Astrocyte of the spinal cord (primary cell): ENCODE results near the gene NUSAP1.

Experiments
- DNase-seq: peaks from one replicate; pipeline ENCODE4 v3.0.0; 2011; ENCODE audit warnings: low read depth, low spot score
- H3K4me3 ChIP-seq: 2 replicates; pipeline ENCODE4 v1.5.1; 2011; ENCODE audit warnings: low read depth, mild to moderate bottlenecking, low read length, moderate library complexity
- CTCF ChIP-seq: IDR thresholded peaks from 2 replicates; pipeline ENCODE4 v1.5.1; 2012; ENCODE audit warnings: low read depth, mild to moderate bottlenecking, low read length, inconsistent platforms
- in situ Hi-C: cut with HindIII; loops from 2 replicates; pipeline ENCODE4 v1.10.0; 2017; ENCODE audit warnings: low sequenced_read_pairs

Gene NUSAP1

GRCh38 chr15:41411031-41411430 lies 78.3 kb downstream of the NUSAP1 start:
- in situ Hi-C loops = no loop called here
- H3K4me3 ChIP-seq = no peak overlapping the region
- DNase-seq = no peak
- no peak for TF ChIP-seq CTCF

- DNase-seq = no peak
- in situ Hi-C loops = no loop called here
- H3K4me3 ChIP-seq = no peak overlapping the region
- TF ChIP-seq CTCF = no peak
These were observed 78.8 kb downstream of the NUSAP1 start for GRCh38 chr15:41411441-41411840.

DNA sequence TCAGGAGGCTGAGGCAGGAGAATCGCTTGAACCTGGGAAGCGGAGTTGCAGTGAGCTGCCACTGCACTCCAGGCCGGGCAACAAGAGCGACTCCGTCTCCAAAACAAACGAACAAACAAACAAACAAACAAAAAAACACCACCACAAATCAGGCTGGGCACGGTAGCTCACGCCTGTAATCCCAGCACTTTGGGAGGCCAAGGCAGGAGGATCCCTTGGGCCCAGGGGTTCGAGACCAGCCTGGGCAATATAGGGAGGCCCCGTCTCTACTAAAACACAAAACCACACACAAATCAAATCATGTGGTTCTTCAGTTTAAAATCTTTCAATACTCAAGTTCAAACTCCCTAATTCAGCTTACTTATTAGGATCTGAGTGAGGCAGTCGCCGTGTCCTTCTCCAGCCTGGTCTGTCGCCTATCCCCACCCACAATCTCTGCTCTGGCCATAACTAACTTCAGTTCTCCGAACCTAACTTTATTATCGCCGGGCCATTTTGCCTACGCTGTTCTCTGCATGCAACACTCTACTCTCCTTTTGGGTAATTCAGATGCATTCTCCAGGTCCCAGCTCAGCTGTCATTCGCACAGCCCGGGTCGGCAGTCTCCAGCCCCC lies 83.6 kb downstream of the NUSAP1 start:
- in situ Hi-C loops = no loop called here
- DNase-seq = no peak
- TF ChIP-seq CTCF = no peak
- peak overlapping the region; percentile 75 for H3K4me3 ChIP-seq

DNA sequence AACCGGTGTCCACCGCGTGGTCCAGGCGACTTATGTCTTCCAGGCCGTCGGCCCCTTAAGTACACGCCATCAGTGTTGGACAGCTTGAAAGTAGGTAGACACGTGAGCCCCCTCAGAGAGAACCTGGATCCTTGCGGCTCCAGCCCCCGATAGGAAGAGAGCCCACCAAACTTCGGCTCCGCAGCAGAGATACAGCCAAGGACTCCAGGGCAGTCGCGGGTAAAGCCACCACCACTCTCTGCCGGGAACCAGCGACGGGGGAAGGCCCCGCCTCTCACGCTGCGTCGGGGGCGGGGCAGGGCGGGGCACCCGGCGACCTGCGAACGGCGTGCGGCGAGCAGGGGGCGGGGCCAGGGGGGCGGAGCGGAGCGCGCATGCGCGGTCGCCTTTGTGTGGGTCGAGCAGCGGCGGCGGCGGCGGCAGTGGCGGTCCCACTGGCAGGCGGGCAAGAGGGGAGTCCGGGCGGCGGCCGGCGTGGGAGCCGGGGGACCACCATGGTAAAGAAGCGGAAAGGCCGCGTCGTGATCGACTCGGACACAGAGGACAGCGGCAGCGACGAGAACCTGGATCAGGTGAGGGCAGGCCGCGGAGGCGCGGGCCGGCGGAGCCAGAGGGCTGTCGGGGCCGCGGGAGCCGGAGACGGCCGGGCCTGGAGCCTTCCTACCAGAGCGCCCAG lies 84.2 kb downstream of the NUSAP1 start, which contains the start of gene RTF1:
TSS of gene RTF1 (plus strand) at position 354 of the 676 bp plus-strand sequence. CDS start at position 375, 21 bp downstream.
- no peak for TF ChIP-seq CTCF
- in situ Hi-C loops = no loop called here
- peak; percentile 89 for DNase-seq
- H3K4me3 ChIP-seq = peak within 1 kb of the TSS; percentile 75

DNA sequence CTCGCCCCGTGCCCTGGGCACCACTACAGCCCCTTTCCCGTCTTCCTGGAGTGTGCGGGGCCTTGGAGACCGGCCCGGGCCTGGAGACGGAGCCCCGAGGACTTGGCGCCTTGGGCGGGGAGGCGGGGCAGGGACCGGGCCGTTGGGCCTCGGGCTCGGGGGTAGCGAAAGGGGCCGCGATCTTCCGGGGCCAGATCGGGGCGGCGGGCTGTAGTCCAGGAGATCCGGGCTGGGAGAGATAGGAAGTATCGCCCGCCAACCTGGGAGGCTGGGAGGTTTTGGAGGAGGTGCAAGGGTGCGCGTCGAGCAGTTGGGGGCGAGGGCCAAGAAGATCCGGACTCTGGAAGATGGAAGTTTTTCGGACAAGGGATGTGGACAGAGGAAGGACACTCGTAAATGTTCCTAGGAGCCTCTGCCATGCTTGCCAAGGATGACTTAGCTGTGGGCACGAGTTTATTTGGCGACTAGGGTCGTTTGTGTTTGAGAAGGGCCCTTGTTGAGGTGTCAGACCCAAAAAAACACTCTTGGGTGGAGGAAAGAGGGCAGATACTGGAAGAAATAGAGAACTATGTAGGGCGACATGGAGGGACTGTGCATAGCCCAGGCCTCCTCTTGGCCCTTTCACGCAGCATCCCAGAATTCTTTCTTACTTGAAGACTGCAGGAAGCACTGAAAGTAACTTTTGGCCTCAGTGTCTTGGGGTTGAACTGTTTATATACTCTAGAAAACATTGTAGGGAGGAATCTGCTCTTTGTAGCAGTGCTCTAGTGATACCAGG lies 84.9 kb downstream of the NUSAP1 start:
- H3K4me3 ChIP-seq = peak overlapping the region; percentile 69
- no peak for TF ChIP-seq CTCF
- peak; percentile 21 for DNase-seq
- in situ Hi-C loops = no loop called here

- TF ChIP-seq CTCF = no peak
- no peak for DNase-seq
- H3K4me3 ChIP-seq = no peak overlapping the region
- in situ Hi-C loops = no loop called here
These were observed 91.4 kb downstream of the NUSAP1 start for GRCh38 chr15:41423979-41424659.
